Measurements from ENCODE around the gene KCNMA1.

Gene KCNMA1

GRCh38 chr10:77071956-77072355 is 565.7 kb downstream of the KCNMA1 start:
- DNase-seq (ENCODE audit: low read depth) = no peak
- no peak overlapping the region for H3K4me3 ChIP-seq (ENCODE audit: low read depth, low read length)
- TF ChIP-seq POLR2A (IDR thresholded peaks at IDR 0.05; ENCODE audit: extremely low read depth, insufficient read length) = no peak
- TF ChIP-seq MYC (IDR thresholded peaks at IDR 0.05; ENCODE audit: low read depth, low read length) = no peak
- TF ChIP-seq, protein P1, sequence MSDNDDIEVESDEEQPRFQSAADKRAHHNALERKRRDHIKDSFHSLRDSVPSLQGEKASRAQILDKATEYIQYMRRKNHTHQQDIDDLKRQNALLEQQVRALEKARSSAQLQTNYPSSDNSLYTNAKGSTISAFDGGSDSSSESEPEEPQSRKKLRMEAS (IDR thresholded peaks at IDR 0.05; ENCODE audit: low read depth, low read length) = no peak
- no peak for TF ChIP-seq CTCF (IDR thresholded peaks at IDR 0.05; ENCODE audit: low read depth, low read length)

GRCh38 chr10:77071001-77071511 is 566.6 kb downstream of the KCNMA1 start:
- DNase-seq (ENCODE audit: low read depth) = no peak
- no peak for TF ChIP-seq MYC (IDR thresholded peaks at IDR 0.05; ENCODE audit: low read depth, low read length)
- TF ChIP-seq CTCF (IDR thresholded peaks at IDR 0.05; ENCODE audit: low read depth, low read length) = no peak
- TF ChIP-seq, protein P1 (IDR thresholded peaks at IDR 0.05; ENCODE audit: low read depth, low read length) = no peak
- no peak for TF ChIP-seq POLR2A (IDR thresholded peaks at IDR 0.05; ENCODE audit: extremely low read depth, insufficient read length)
- no peak overlapping the region for H3K4me3 ChIP-seq (ENCODE audit: low read depth, low read length)

DNA sequence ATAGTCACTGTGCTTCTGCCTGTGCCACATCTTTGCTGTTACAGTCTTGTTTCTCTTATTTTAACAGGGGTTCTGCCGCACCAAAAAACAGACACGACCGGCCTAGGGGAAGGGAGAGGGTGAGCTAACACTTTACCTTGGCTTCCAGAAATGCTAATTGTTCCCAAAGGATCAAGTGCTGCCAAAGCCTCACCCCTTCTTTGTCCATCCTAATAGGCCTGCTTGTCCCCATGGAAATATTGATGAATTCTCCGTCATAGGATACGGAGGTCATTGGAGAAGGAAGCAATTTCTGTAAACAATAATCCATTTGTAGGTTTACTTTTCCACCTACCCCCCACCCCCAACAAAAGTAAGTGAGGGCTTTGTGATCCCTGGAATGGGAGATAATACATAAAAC is 567.3 kb downstream of the KCNMA1 start:
- no peak for TF ChIP-seq MYC (IDR thresholded peaks at IDR 0.05; ENCODE audit: low read depth, low read length)
- TF ChIP-seq, protein P1 (IDR thresholded peaks at IDR 0.05; ENCODE audit: low read depth, low read length) = no peak
- no peak for TF ChIP-seq POLR2A (IDR thresholded peaks at IDR 0.05; ENCODE audit: extremely low read depth, insufficient read length)
- no peak for TF ChIP-seq CTCF (IDR thresholded peaks at IDR 0.05; ENCODE audit: low read depth, low read length)
- DNase-seq (ENCODE audit: low read depth) = no peak
- no peak overlapping the region for H3K4me3 ChIP-seq (ENCODE audit: low read depth, low read length)

- no peak for DNase-seq (ENCODE audit: low read depth)
- TF ChIP-seq POLR2A (IDR thresholded peaks at IDR 0.05; ENCODE audit: extremely low read depth, insufficient read length) (no peak), CTCF (IDR thresholded peaks at IDR 0.05; ENCODE audit: low read depth, low read length) (no peak), MYC (IDR thresholded peaks at IDR 0.05; ENCODE audit: low read depth, low read length) (no peak)
- TF ChIP-seq, protein P1 (IDR thresholded peaks at IDR 0.05; ENCODE audit: low read depth, low read length) = no peak
- H3K4me3 ChIP-seq (ENCODE audit: low read depth, low read length) = no peak overlapping the region
Observed at GRCh38 chr10:77068969-77069368, 568.6 kb downstream of the KCNMA1 start.

DNA sequence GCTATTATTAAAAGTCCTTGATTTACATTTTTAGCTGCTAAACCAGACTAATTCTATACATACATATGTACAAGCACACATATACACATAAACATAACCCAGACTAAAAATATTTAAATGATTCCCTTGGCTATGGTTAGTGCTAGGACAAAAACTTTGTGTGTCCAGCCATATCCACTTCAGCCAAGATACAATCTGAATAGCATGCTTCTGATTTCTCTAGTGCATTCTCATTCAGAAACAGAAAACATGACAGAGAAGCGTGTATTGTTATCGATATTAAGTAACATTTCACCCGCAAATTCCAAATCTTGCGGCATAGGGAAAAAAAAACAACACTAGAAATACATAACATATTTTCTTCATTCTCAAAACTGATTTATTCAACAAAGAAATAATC is 569.3 kb downstream of the KCNMA1 start:
- TF ChIP-seq, protein P1 (IDR thresholded peaks at IDR 0.05; ENCODE audit: low read depth, low read length) = no peak
- no peak for TF ChIP-seq CTCF (IDR thresholded peaks at IDR 0.05; ENCODE audit: low read depth, low read length)
- TF ChIP-seq MYC (IDR thresholded peaks at IDR 0.05; ENCODE audit: low read depth, low read length) = no peak
- no peak for TF ChIP-seq POLR2A (IDR thresholded peaks at IDR 0.05; ENCODE audit: extremely low read depth, insufficient read length)
- DNase-seq (ENCODE audit: low read depth) = no peak
- no peak overlapping the region for H3K4me3 ChIP-seq (ENCODE audit: low read depth, low read length)

Measured in NB4 (cell line).